ENCODE results near the gene MEDAG. TPM values are rescaled to one million over a fixed set of nuclear protein-coding genes. Genes with fewer than 3 reads are reported as not detected.

Gene MEDAG
- total RNA-seq, 5 donors from 2014 or later (not counting 1 experiment from before 2014, with no cell fraction given), result not detected

GRCh38 chr13:30884543-30884942, 21.5 kb upstream of the MEDAG start:
- CTCF ChIA-PET, result no interaction called here

GRCh38 chr13:30889196-30889690, 16.8 kb upstream of the MEDAG start:
- Mint-ChIP-seq H3K4me3 (no peak overlapping the region), H3K27me3 (peaks cover 10 to 16% of the 10 kb centered on the region in 2 donors), H3K36me3 (peaks cover 3% of the 10 kb centered on the region), H3K9me3 (peaks cover 0 to 14% (median 5%) of the 10 kb centered on the region in 3 donors), H3K4me1 (peaks cover 0 to 3% (median 0%) of the 10 kb centered on the region in 3 donors), H3K27ac (no peak overlapping the region)
- CTCF ChIA-PET, result no interaction called here
- peaks cover 2 to 6% of the 10 kb centered on the region in 2 experiments for H3K27me3 ChIP-seq (replicated peaks in 1 of 2; ENCODE audit: control insufficient read depth in 2 of 2, extremely low read depth in 1 of 2, insufficient read depth in 2 of 2, low read length in 1 of 2)
- DNase-seq (no peak), ATAC-seq (replicated peaks in 1 of 4) (no peak)
- WGBS (ENCODE audit: insufficient coverage), result no CpG with 5 or more reads among the region's 3 CpGs
- H3K9me3 ChIP-seq, result no peaks in the 10 kb centered on the region
- POLR2A ChIA-PET, result no interaction called here
- H3K27ac ChIP-seq (ENCODE audit: low read length), result no peak overlapping the region
- H3K36me3 ChIP-seq (ENCODE audit: control insufficient read depth in 2 of 2, extremely low read depth in 1 of 2, insufficient read depth in 1 of 2, low read length in 1 of 2), result no peaks in the 10 kb centered on the region
- H3K4me1 ChIP-seq (ENCODE audit: control insufficient read depth in 1 of 2, extremely low read depth in 1 of 2, insufficient read depth in 2 of 2, low read length in 2 of 2), result no peaks in the 10 kb centered on the region
- H3K4me3 ChIP-seq (ENCODE audit: control insufficient read depth in 1 of 2, extremely low read depth in 1 of 2, low read length in 1 of 2), result no peak overlapping the region

More at GRCh38 chr13:30884543-30884942, 21.5 kb upstream of the MEDAG start:
- no peaks in the 10 kb centered on the region for H3K9me3 ChIP-seq
- Mint-ChIP-seq H3K4me3 (no peak overlapping the region), H3K27me3 (peaks cover 15 to 25% of the 10 kb centered on the region in 2 donors), H3K36me3 (peaks cover 3% of the 10 kb centered on the region), H3K9me3 (peaks cover 0 to 16% (median 7%) of the 10 kb centered on the region in 3 donors), H3K4me1 (peaks cover 0 to 5% (median 0%) of the 10 kb centered on the region in 3 donors), H3K27ac (no peak overlapping the region)
- 45% methylated on average over 2 of the region's 5 CpGs for WGBS (ENCODE audit: insufficient coverage)
- DNase-seq (no peak), ATAC-seq (replicated peaks in 1 of 4) (no peak)
- peaks cover 0 to 8% of the 10 kb centered on the region in 2 experiments for H3K27me3 ChIP-seq (replicated peaks in 1 of 2; ENCODE audit: control insufficient read depth in 2 of 2, extremely low read depth in 1 of 2, insufficient read depth in 2 of 2, low read length in 1 of 2)
- no peak overlapping the region for H3K4me3 ChIP-seq (ENCODE audit: control insufficient read depth in 1 of 2, extremely low read depth in 1 of 2, low read length in 1 of 2)
- POLR2A ChIA-PET, result no interaction called here
- no peaks in the 10 kb centered on the region for H3K36me3 ChIP-seq (ENCODE audit: control insufficient read depth in 2 of 2, extremely low read depth in 1 of 2, insufficient read depth in 1 of 2, low read length in 1 of 2)
- H3K27ac ChIP-seq (ENCODE audit: low read length), result no peak overlapping the region
- H3K4me1 ChIP-seq (ENCODE audit: control insufficient read depth in 1 of 2, extremely low read depth in 1 of 2, insufficient read depth in 2 of 2, low read length in 2 of 2), result no peaks in the 10 kb centered on the region

- Mint-ChIP-seq H3K4me3 (no peak overlapping the region), H3K27me3 (peaks cover 12 to 21% of the 10 kb centered on the region in 2 donors), H3K36me3 (no peaks in the 10 kb centered on the region), H3K4me1 (no peaks in the 10 kb centered on the region), H3K9me3 (peaks cover 0 to 4% (median 0%) of the 10 kb centered on the region in 3 donors), H3K27ac (no peak overlapping the region)
- ChIA-PET POLR2A (no interaction called here), CTCF (no interaction called here)
- WGBS (ENCODE audit: insufficient coverage), result 37% methylated on average over 5 of the region's 6 CpGs
- no peak overlapping the region for H3K4me3 ChIP-seq (ENCODE audit: control insufficient read depth in 1 of 2, extremely low read depth in 1 of 2, low read length in 1 of 2)
- no peak overlapping the region for H3K27ac ChIP-seq (ENCODE audit: low read length)
- ATAC-seq (replicated peaks in 1 of 4) (no peak), DNase-seq (no peak)
- no peaks in the 10 kb centered on the region for H3K9me3 ChIP-seq
- H3K27me3 ChIP-seq (replicated peaks in 1 of 2; ENCODE audit: control insufficient read depth in 2 of 2, extremely low read depth in 1 of 2, insufficient read depth in 2 of 2, low read length in 1 of 2), result peaks cover 2 to 10% of the 10 kb centered on the region in 2 experiments
- H3K36me3 ChIP-seq (ENCODE audit: control insufficient read depth in 2 of 2, extremely low read depth in 1 of 2, insufficient read depth in 1 of 2, low read length in 1 of 2), result no peaks in the 10 kb centered on the region
- H3K4me1 ChIP-seq (ENCODE audit: control insufficient read depth in 1 of 2, extremely low read depth in 1 of 2, insufficient read depth in 2 of 2, low read length in 2 of 2), result no peaks in the 10 kb centered on the region
Observed at GRCh38 chr13:30892966-30893365, 13.1 kb upstream of the MEDAG start.

GRCh38 chr13:30895773-30896172, 10.3 kb upstream of the MEDAG start:
- CTCF ChIA-PET, result no interaction called here
- peaks cover 24 to 27% of the 10 kb centered on the region in 2 donors for H3K27me3 Mint-ChIP-seq
- no peaks in the 10 kb centered on the region for H3K36me3 Mint-ChIP-seq
- H3K9me3 Mint-ChIP-seq, result no peaks in the 10 kb centered on the region
- no CpG with 5 or more reads among the region's 4 CpGs for WGBS (ENCODE audit: insufficient coverage)
- H3K4me3 Mint-ChIP-seq, result no peak overlapping the region
- no peaks in the 10 kb centered on the region for H3K9me3 ChIP-seq
- no peak overlapping the region for H3K27ac Mint-ChIP-seq
- peaks cover 2 to 15% of the 10 kb centered on the region in 2 experiments for H3K27me3 ChIP-seq (replicated peaks in 1 of 2; ENCODE audit: control insufficient read depth in 2 of 2, extremely low read depth in 1 of 2, insufficient read depth in 2 of 2, low read length in 1 of 2)
- no peaks in the 10 kb centered on the region for H3K36me3 ChIP-seq (ENCODE audit: control insufficient read depth in 2 of 2, extremely low read depth in 1 of 2, insufficient read depth in 1 of 2, low read length in 1 of 2)
- H3K4me1 Mint-ChIP-seq, result peaks cover 0 to 10% (median 0%) of the 10 kb centered on the region in 3 donors
- no peak overlapping the region for H3K4me3 ChIP-seq (ENCODE audit: control insufficient read depth in 1 of 2, extremely low read depth in 1 of 2, low read length in 1 of 2)
- H3K4me1 ChIP-seq (ENCODE audit: control insufficient read depth in 1 of 2, extremely low read depth in 1 of 2, insufficient read depth in 2 of 2, low read length in 2 of 2), result peaks cover 0 to 13% of the 10 kb centered on the region in 2 experiments
- no peak overlapping the region for H3K27ac ChIP-seq (ENCODE audit: low read length)
- POLR2A ChIA-PET, result no interaction called here
- DNase-seq, result no peak
- ATAC-seq (replicated peaks in 1 of 4), result no peak

GRCh38 chr13:30898070-30898469, 8.0 kb upstream of the MEDAG start:
- Histone ChIP-seq H3K4me3 (ENCODE audit: control insufficient read depth in 1 of 2, extremely low read depth in 1 of 2, low read length in 1 of 2) (no peak overlapping the region), H3K27me3 (replicated peaks in 1 of 2; ENCODE audit: control insufficient read depth in 2 of 2, extremely low read depth in 1 of 2, insufficient read depth in 2 of 2, low read length in 1 of 2) (peaks cover 3 to 14% of the 10 kb centered on the region in 2 experiments), H3K27ac (ENCODE audit: low read length) (no peak overlapping the region), H3K9me3 (no peaks in the 10 kb centered on the region), H3K4me1 (ENCODE audit: control insufficient read depth in 1 of 2, extremely low read depth in 1 of 2, insufficient read depth in 2 of 2, low read length in 2 of 2) (peaks cover 0 to 13% of the 10 kb centered on the region in 2 experiments), H3K36me3 (ENCODE audit: control insufficient read depth in 2 of 2, extremely low read depth in 1 of 2, insufficient read depth in 1 of 2, low read length in 1 of 2) (no peaks in the 10 kb centered on the region)
- Mint-ChIP-seq H3K9me3 (no peaks in the 10 kb centered on the region), H3K36me3 (no peaks in the 10 kb centered on the region), H3K4me1 (peaks cover 0 to 11% (median 0%) of the 10 kb centered on the region in 3 donors), H3K27ac (no peak overlapping the region), H3K27me3 (peaks cover 29% of the 10 kb centered on the region in 2 donors), H3K4me3 (no peak overlapping the region)
- ChIA-PET POLR2A (no interaction called here), CTCF (no interaction called here)
- ATAC-seq (replicated peaks in 1 of 4) (no peak), DNase-seq (no peak)

GRCh38 chr13:30898678-30899241, 7.3 kb upstream of the MEDAG start:
- H3K4me3 Mint-ChIP-seq, result no peak overlapping the region
- CTCF ChIA-PET, result no interaction called here
- ATAC-seq (replicated peaks in 1 of 4), result peak in 1 of 4 experiments; percentile 20

More at GRCh38 chr13:30898678-30899241, 7.3 kb upstream of the MEDAG start:
- Mint-ChIP-seq H3K4me1 (peaks cover 0 to 11% (median 0%) of the 10 kb centered on the region in 3 donors), H3K9me3 (no peaks in the 10 kb centered on the region), H3K36me3 (no peaks in the 10 kb centered on the region), H3K27ac (no peak overlapping the region), H3K27me3 (peaks cover 31 to 33% of the 10 kb centered on the region in 2 donors)
- Histone ChIP-seq H3K27ac (ENCODE audit: low read length) (no peak overlapping the region), H3K4me3 (ENCODE audit: control insufficient read depth in 1 of 2, extremely low read depth in 1 of 2, low read length in 1 of 2) (no peak overlapping the region), H3K27me3 (replicated peaks in 1 of 2; ENCODE audit: control insufficient read depth in 2 of 2, extremely low read depth in 1 of 2, insufficient read depth in 2 of 2, low read length in 1 of 2) (peaks cover 4 to 17% of the 10 kb centered on the region in 2 experiments), H3K36me3 (ENCODE audit: control insufficient read depth in 2 of 2, extremely low read depth in 1 of 2, insufficient read depth in 1 of 2, low read length in 1 of 2) (no peaks in the 10 kb centered on the region), H3K4me1 (ENCODE audit: control insufficient read depth in 1 of 2, extremely low read depth in 1 of 2, insufficient read depth in 2 of 2, low read length in 2 of 2) (peaks cover 0 to 13% of the 10 kb centered on the region in 2 experiments), H3K9me3 (no peaks in the 10 kb centered on the region)
- WGBS (ENCODE audit: insufficient coverage), result 100% methylated on average over 1 of the region's 7 CpGs
- DNase-seq, result no peak
- POLR2A ChIA-PET, result no interaction called here
